ENCODE results near the gene MRM2. TPM values are rescaled to one million over a fixed set of nuclear protein-coding genes. Genes with fewer than 3 reads are reported as not detected.

MRM2 gene
- total RNA-seq, 1 donor from 2014 or later = 18.9 TPM

- Mint-ChIP-seq H3K9me3 (ENCODE audit: unreplicated experiment) (no peaks in the 10 kb centered on the region), H3K4me3 (ENCODE audit: unreplicated experiment) (no peak overlapping the region), H3K4me1 (ENCODE audit: unreplicated experiment) (peaks cover 28% of the 10 kb centered on the region), H3K27ac (ENCODE audit: unreplicated experiment) (no peak overlapping the region), H3K27me3 (ENCODE audit: unreplicated experiment) (no peaks in the 10 kb centered on the region), H3K36me3 (ENCODE audit: unreplicated experiment) (peaks cover under 1% of the 10 kb centered on the region)
- no peak for DNase-seq (ENCODE audit: extremely low spot score, unreplicated experiment)
- TF ChIP-seq, protein P1, sequence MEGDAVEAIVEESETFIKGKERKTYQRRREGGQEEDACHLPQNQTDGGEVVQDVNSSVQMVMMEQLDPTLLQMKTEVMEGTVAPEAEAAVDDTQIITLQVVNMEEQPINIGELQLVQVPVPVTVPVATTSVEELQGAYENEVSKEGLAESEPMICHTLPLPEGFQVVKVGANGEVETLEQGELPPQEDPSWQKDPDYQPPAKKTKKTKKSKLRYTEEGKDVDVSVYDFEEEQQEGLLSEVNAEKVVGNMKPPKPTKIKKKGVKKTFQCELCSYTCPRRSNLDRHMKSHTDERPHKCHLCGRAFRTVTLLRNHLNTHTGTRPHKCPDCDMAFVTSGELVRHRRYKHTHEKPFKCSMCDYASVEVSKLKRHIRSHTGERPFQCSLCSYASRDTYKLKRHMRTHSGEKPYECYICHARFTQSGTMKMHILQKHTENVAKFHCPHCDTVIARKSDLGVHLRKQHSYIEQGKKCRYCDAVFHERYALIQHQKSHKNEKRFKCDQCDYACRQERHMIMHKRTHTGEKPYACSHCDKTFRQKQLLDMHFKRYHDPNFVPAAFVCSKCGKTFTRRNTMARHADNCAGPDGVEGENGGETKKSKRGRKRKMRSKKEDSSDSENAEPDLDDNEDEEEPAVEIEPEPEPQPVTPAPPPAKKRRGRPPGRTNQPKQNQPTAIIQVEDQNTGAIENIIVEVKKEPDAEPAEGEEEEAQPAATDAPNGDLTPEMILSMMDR (IDR thresholded peaks at IDR 0.05) = no peak
Observed at GRCh38 chr7:2243458-2243857, 1.5 kb upstream of the MRM2 start.

DNA sequence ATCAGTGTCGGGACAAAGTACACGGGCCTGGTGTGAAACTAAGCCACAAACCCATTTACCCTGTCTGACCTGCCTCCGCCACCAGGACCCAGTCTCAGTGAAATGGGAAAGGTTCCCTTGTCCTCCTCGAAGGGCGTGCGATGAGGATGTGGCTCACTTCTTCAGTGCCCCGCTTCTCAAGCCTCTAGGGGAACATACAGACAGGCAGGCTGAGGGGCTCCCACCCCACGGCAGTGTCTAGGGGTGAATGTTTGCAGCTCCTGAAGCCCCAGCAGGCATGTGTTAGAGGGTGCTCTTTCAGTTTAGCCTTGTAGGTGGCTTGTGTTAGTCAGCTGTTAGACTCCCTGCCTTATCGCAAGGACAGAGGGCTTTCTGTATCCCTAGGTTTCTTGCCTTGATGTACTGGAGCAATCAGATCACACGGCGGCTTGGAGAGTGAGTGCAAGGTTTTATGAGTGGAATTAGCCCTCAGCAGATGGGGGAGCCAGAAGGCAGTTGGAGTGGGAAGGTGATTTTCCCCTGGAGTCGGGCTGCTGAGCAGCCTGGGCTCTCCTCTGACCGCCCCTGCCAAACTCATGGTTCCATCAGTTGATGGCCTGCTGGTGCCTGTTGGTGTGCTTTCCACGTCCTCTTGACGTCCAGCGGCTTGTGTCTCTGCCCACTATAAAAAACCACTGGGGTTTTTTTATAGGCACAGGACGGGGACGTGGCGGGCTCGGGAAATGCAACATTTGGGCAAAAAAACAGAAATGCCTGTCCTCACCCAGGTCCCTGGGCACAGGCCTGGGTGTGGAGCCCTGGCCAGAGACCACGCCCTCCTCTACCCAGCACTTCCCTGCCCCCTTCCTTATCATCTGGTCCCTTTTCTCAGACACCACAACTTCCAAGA is 780 bp upstream of the MRM2 start:
- Mint-ChIP-seq H3K27me3 (ENCODE audit: unreplicated experiment) (no peaks in the 10 kb centered on the region), H3K9me3 (ENCODE audit: unreplicated experiment) (no peaks in the 10 kb centered on the region), H3K27ac (ENCODE audit: unreplicated experiment) (peak overlapping the region; percentile 83), H3K36me3 (ENCODE audit: unreplicated experiment) (peaks cover 6% of the 10 kb centered on the region), H3K4me1 (ENCODE audit: unreplicated experiment) (peaks cover 23% of the 10 kb centered on the region), H3K4me3 (ENCODE audit: unreplicated experiment) (peak overlapping the region; percentile 95)
- TF ChIP-seq, protein P1 (IDR thresholded peaks at IDR 0.05) = no peak
- no peak for DNase-seq (ENCODE audit: extremely low spot score, unreplicated experiment)

- H3K27ac Mint-ChIP-seq (ENCODE audit: unreplicated experiment) = no peak overlapping the region
- DNase-seq (ENCODE audit: extremely low spot score, unreplicated experiment) = no peak
- peaks cover 23% of the 10 kb centered on the region for H3K36me3 Mint-ChIP-seq (ENCODE audit: unreplicated experiment)
- TF ChIP-seq, protein P1 (IDR thresholded peaks at IDR 0.05) = no peak
- no peak overlapping the region for H3K4me3 Mint-ChIP-seq (ENCODE audit: unreplicated experiment)
- H3K4me1 Mint-ChIP-seq (ENCODE audit: unreplicated experiment) = peaks cover 23% of the 10 kb centered on the region
- H3K27me3 Mint-ChIP-seq (ENCODE audit: unreplicated experiment) = no peaks in the 10 kb centered on the region
- no peaks in the 10 kb centered on the region for H3K9me3 Mint-ChIP-seq (ENCODE audit: unreplicated experiment)
Observed at GRCh38 chr7:2239242-2239641, 2.8 kb downstream of the MRM2 start.

GRCh38 chr7:2237109-2237602 is 4.8 kb downstream of the MRM2 start:
- Mint-ChIP-seq H3K27ac (ENCODE audit: unreplicated experiment) (no peak overlapping the region), H3K4me3 (ENCODE audit: unreplicated experiment) (no peak overlapping the region), H3K27me3 (ENCODE audit: unreplicated experiment) (no peaks in the 10 kb centered on the region)

DNA sequence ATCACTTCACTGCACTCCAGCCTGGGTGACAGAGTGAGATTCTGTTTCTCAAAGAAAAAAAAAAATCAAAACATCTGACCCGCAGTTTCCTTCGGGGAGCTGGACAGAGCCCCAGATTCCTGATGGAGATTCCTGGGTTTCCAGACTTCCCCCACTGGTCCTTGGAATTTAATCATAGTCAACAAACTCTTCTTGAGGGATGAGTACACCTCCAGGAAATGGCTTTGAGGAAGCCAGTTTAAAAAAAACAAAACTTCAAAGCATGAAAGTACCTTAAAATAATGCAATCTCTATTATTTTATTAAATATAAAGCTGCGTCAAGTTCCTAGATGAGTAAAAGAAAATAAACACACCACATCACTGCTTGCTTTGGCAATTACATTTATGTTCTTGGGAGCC is 8.1 kb downstream of the MRM2 start:
- Mint-ChIP-seq H3K9me3 (ENCODE audit: unreplicated experiment) (no peaks in the 10 kb centered on the region), H3K27ac (ENCODE audit: unreplicated experiment) (peak overlapping the region; percentile 80), H3K36me3 (ENCODE audit: unreplicated experiment) (peaks cover 26% of the 10 kb centered on the region), H3K4me3 (ENCODE audit: unreplicated experiment) (peak overlapping the region; percentile 48), H3K4me1 (ENCODE audit: unreplicated experiment) (peaks cover 14% of the 10 kb centered on the region), H3K27me3 (ENCODE audit: unreplicated experiment) (no peaks in the 10 kb centered on the region)
- DNase-seq (ENCODE audit: extremely low spot score, unreplicated experiment) = no peak
- TF ChIP-seq, protein P1 (IDR thresholded peaks at IDR 0.05) = no peak

More at GRCh38 chr7:2237109-2237602, 4.8 kb downstream of the MRM2 start:
- Mint-ChIP-seq H3K4me1 (ENCODE audit: unreplicated experiment) (peaks cover 22% of the 10 kb centered on the region), H3K36me3 (ENCODE audit: unreplicated experiment) (peaks cover 23% of the 10 kb centered on the region), H3K9me3 (ENCODE audit: unreplicated experiment) (no peaks in the 10 kb centered on the region)
- TF ChIP-seq, protein P1 (IDR thresholded peaks at IDR 0.05) = no peak
- no peak for DNase-seq (ENCODE audit: extremely low spot score, unreplicated experiment)

All from osteocyte (in vitro differentiated cells).